ENCODE measurements around the gene LRRC4. TPM values are rescaled to one million over a fixed set of nuclear protein-coding genes. Genes with fewer than 3 reads are reported as not detected.

LRRC4 gene
- total RNA-seq, 2 experiments from 2014 or later = not detected

DNA sequence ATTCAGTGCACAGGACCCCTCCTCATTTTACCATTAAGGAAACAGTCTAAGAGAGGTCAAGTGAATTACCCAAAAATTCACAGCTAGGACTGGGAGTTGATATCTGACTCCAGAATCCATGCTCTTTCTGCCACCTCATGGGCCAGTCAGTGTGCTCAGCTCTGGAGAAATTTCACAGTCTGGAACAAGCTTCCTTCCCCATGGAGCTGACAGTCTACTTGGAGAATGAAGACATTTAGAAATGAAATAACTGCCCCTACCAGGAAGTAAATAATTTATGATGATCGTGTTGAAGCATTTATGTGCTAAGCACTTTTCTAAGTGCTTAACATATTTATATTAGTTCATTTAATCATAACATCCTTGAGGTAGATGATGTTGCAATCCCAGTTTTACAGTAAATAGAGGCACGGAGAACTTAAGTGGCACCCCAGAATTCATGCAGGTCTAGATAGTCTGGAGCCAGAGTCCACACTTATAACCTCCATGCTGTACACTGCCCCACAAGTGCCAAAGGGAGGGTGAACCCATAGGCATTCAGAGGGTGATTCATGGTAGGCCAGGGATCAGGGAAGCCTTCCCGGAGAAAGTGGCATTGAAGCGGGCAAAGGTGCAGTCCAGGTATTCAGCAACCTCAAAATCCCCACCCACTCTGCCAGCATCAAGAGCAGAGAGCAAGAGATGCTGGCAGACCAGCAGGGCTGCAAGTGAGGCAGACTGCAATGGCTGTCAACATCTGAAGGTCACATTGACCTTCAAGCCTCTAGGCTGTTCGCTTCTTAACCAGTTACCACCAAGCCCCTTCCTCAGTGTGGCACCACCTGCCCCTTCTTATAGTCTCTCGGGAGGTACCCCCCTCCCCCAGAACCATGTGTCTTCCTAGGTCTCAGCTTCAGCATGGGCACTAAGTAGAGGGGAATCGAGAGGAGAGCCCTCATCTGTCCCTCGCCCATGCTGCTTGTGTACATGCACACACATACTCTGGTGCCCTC lies 38.4 kb upstream of the LRRC4 start:
- no peak for DNase-seq
- H3K4me1 Mint-ChIP-seq = peaks cover 25% of the 10 kb centered on the region
- H3K27me3 Mint-ChIP-seq = no peaks in the 10 kb centered on the region
- no peaks in the 10 kb centered on the region for H3K9me3 Mint-ChIP-seq
- peaks cover 3% of the 10 kb centered on the region for H3K36me3 Mint-ChIP-seq (ENCODE audit: low read depth)
- POLR2A ChIA-PET = no interaction called here
- CTCF ChIA-PET = interaction anchor here (1.1 kb wide), 1 partner anchor 11 kb away, joined by 3 read pairs; no protein-coding TSS in a partner anchor
- H3K27ac Mint-ChIP-seq = no peak overlapping the region
- no peak overlapping the region for H3K4me3 Mint-ChIP-seq

DNA sequence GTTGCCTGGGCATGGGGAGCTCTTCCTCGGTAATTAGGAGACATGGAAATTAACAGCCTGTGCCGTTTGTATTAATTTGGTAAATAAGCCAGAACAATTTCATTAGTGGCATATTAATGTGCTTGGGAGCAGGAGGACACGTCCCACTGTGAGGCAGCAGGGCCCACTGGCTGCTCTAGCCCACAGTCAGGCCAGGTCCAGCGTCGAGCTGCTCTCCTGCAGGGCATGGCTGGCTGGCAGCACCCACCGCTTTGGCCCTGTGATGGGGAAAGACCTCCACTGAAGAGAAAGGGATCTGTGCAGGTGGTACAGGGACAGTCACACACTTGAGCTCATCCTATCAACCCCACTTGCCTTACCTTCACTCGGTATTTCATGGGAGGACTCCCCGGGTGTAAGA lies 37.5 kb upstream of the LRRC4 start:
- Mint-ChIP-seq H3K36me3 (ENCODE audit: low read depth) (peaks cover 3% of the 10 kb centered on the region), H3K4me1 (peaks cover 25% of the 10 kb centered on the region), H3K27me3 (no peaks in the 10 kb centered on the region), H3K9me3 (no peaks in the 10 kb centered on the region), H3K27ac (no peak overlapping the region), H3K4me3 (no peak overlapping the region)
- ChIA-PET POLR2A (no interaction called here), CTCF (no interaction called here)
- DNase-seq = no peak

DNA sequence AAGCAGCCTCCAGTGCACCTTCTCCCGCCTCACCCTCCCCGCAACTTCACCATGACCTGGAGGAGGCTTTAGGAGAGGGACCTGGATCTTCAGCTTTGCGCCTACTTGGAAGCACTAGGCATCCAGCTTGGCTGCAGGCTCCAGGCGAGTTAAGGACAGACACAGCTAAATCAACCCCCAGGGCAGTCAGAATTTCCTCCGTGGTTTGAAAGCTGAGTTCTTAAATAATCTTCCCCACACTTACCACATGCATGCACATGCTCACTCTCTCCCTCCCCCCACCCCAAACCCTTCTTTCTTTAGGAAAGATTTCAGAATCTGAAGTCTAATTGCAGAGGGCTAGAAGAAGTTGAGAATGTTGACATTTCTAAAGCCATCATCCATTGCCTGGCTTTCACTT lies 36.7 kb upstream of the LRRC4 start:
- H3K4me1 Mint-ChIP-seq = peaks cover 25% of the 10 kb centered on the region
- no peak overlapping the region for H3K27ac Mint-ChIP-seq
- no peaks in the 10 kb centered on the region for H3K9me3 Mint-ChIP-seq
- CTCF ChIA-PET = no interaction called here
- H3K27me3 Mint-ChIP-seq = no peaks in the 10 kb centered on the region
- no peak overlapping the region for H3K4me3 Mint-ChIP-seq
- no peak for DNase-seq
- peaks cover 3% of the 10 kb centered on the region for H3K36me3 Mint-ChIP-seq (ENCODE audit: low read depth)
- POLR2A ChIA-PET = no interaction called here

DNA sequence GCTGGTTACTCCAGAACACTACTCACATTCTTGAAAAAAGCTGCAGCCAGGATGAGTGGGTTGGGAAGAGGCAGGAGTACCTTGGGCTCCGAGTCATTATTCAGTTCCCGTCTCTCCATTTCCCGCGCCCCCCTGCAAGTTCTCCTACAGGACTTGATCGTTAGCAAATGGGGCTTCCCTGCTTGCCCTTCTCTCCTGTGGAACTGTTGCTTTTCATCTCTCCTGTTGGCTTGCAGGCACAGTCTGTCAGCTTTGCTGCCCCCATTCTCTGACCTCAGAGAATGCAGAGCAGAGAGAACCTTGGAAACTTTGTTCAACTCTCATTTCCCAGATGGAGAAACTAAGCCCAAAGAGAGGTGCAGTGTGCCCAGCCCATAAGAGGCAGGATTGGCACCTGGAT lies 35.6 kb upstream of the LRRC4 start:
- no peak for DNase-seq
- H3K36me3 Mint-ChIP-seq (ENCODE audit: low read depth) = peaks cover 3% of the 10 kb centered on the region
- no peaks in the 10 kb centered on the region for H3K9me3 Mint-ChIP-seq
- peaks cover 25% of the 10 kb centered on the region for H3K4me1 Mint-ChIP-seq
- no peak overlapping the region for H3K4me3 Mint-ChIP-seq
- no peak overlapping the region for H3K27ac Mint-ChIP-seq
- ChIA-PET CTCF (interaction anchor here (1.4 kb wide), 1 partner anchor 78 kb away, joined by 3 read pairs; no protein-coding TSS in a partner anchor), POLR2A (no interaction called here)
- H3K27me3 Mint-ChIP-seq = no peaks in the 10 kb centered on the region

DNA sequence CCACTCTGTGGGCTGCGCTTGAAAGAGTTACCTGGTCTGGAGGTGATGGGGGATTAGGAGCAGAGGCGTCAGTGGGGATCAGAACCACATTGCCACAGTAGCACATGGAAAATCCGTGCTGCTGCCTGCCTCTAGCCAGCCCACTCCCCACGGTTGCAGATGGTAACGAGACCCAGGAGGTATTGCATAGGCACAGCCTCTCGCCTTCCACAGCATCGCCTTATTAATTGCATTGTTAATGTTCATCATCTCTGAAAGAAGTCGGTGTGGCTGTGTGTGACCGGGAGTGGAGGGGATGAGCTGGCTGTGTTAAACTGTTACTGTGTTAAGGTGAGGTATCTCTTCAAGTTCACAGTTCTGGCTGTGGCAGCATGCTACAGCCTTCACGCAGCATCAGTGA lies 35.2 kb upstream of the LRRC4 start:
- Mint-ChIP-seq H3K4me3 (no peak overlapping the region), H3K36me3 (ENCODE audit: low read depth) (peaks cover 1% of the 10 kb centered on the region), H3K27me3 (no peaks in the 10 kb centered on the region), H3K4me1 (peaks cover 22% of the 10 kb centered on the region), H3K9me3 (no peaks in the 10 kb centered on the region), H3K27ac (peak overlapping the region; percentile 46)
- POLR2A ChIA-PET = no interaction called here
- no peak for DNase-seq
- CTCF ChIA-PET = interaction anchor here (1.4 kb wide), 1 partner anchor 78 kb away, joined by 3 read pairs; no protein-coding TSS in a partner anchor

DNA sequence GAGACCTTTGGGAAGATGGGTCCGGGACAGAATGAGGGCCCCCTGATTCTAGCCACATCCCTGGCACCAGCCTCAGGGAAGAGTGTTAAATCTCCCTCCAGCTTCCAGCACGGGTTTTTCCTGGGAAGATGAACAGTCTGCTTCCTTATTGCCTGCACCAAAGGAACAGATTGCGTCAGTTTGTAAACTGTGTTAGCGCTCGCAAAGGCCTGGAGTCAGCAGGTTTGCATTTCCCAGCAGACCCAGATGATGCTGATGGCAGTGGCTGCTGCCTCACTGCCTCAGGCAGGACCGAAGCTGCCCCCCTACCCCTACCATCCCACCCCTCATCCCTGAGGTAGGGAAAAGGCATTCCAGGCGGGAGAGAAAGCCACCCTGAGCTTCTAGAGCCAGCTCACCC lies 34.6 kb upstream of the LRRC4 start:
- Mint-ChIP-seq H3K9me3 (no peaks in the 10 kb centered on the region), H3K27ac (no peak overlapping the region), H3K27me3 (no peaks in the 10 kb centered on the region), H3K36me3 (ENCODE audit: low read depth) (no peaks in the 10 kb centered on the region), H3K4me3 (no peak overlapping the region), H3K4me1 (peaks cover 18% of the 10 kb centered on the region)
- ChIA-PET CTCF (no interaction called here), POLR2A (no interaction called here)
- DNase-seq = no peak

DNA sequence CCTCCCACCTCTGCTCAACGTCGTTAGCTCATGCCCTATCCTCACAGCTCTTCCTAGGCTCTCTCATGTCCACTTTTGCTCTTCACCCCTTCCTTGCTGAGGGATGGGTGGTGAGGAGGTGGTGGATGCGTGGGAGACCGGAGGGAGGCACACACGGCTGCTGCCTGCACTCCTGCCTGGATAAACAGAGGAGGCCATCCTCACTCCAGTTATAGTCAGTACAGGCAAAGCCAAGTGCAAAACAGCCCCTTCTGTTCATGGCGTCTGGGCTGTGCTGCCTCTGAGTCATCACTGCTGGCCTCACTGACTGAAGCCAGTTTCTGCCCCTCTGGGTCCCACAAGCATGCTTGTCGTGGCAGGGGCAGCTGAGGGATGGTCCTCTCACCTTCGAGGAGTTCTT lies 31.9 kb upstream of the LRRC4 start:
- ChIA-PET POLR2A (no interaction called here), CTCF (interaction anchor here (0.5 to 1.6 kb wide), 3 partner anchors 9 to 72 kb away, joined by 3 to 4 read pairs (median 4); no protein-coding TSS in a partner anchor)
- Mint-ChIP-seq H3K4me3 (no peak overlapping the region), H3K27me3 (no peaks in the 10 kb centered on the region), H3K9me3 (no peaks in the 10 kb centered on the region), H3K36me3 (ENCODE audit: low read depth) (peaks cover 2% of the 10 kb centered on the region), H3K4me1 (peaks cover 35% of the 10 kb centered on the region), H3K27ac (no peak overlapping the region)
- DNase-seq = no peak

DNA sequence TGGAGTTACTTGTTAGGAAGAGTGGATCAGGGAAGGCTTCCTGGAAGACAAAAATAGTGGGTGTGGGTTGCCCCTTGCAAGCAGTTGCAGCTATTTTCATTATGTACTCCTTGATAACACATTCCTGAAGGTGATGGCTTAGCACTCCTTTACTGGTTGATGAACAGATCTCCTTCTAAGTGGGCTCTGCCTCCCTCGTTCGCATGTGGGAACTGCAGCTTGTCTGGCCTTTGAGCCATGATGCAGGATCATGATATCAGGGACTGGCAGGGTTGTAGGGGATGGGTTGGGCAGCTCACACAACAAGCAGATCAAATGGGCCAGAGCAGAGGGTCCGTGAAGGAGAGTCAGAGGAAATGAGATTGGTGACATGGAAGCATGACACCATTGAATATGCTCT lies 28.8 kb upstream of the LRRC4 start:
- ChIA-PET CTCF (interaction anchor here (1.6 kb wide), 1 partner anchor 13 kb away, joined by 5 read pairs; no protein-coding TSS in a partner anchor), POLR2A (no interaction called here)
- Mint-ChIP-seq H3K27me3 (no peaks in the 10 kb centered on the region), H3K27ac (peak overlapping the region; percentile 84), H3K9me3 (no peaks in the 10 kb centered on the region), H3K4me3 (no peak overlapping the region), H3K4me1 (peaks cover 39% of the 10 kb centered on the region), H3K36me3 (ENCODE audit: low read depth) (peaks cover 5% of the 10 kb centered on the region)
- no peak for DNase-seq

DNA sequence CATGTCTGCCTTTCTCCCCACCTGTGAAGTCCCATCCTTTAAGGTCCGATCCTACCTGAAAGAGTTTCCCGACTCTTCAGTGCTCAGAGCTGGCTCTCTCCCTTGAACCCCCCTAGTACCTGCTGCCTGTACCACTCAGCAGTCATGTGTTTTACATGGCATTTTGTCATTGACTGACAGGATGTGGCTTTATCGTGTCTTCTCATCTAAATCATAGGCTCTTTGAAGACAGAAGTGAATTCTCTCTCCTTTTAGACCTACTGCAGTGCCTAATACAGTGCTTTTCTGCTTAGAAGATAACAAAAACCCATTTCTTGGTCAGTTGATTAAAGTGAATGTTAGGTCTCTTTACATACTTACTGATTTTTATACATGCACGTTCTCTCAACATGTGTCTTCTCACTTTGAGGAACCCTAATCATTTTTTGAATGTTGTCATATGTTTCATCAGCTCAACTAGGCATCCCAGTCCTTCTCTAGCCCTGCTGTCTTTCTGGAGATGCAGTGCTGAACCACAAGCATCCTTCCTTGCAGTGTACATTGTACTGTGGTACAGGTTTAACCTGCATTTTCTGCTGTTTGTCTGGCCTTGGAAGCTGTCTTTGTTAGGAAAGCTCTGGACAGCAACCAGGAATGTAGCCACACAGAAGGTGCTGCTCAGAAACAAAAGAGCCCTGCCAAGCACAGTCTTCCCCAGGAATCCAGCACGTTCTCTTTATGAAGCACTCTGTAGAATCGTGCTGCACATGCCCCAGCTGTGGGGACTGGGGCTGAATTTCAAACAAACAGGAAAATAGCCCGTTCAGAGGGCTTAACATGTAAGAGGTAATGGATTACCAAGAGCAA lies 28.1 kb upstream of the LRRC4 start:
- peak overlapping the region; percentile 9 for H3K4me3 Mint-ChIP-seq
- POLR2A ChIA-PET = no interaction called here

DNA sequence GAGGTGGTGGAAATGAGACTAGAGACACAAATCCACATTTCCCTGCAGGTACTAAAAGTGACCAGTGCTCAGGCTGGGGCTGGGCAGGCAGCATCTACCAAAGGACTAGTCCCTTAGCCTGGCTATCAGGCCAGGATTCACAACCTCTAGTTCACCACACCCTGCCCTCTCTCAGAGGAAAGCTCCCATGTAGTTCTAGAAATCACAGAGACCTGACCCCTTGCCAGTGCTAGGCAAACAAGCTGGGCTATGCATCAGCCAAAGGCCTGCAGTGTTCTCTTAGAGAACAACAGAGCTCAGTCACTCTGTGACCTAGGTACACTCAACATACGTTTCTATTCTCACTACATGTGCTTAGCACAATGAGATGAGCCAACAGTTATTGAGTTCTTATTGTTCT lies 26.7 kb upstream of the LRRC4 start:
- peaks cover 43% of the 10 kb centered on the region for H3K4me1 Mint-ChIP-seq
- no peaks in the 10 kb centered on the region for H3K27me3 Mint-ChIP-seq
- DNase-seq = no peak
- H3K9me3 Mint-ChIP-seq = no peaks in the 10 kb centered on the region
- H3K4me3 Mint-ChIP-seq = no peak overlapping the region
- no peak overlapping the region for H3K27ac Mint-ChIP-seq
- peaks cover 5% of the 10 kb centered on the region for H3K36me3 Mint-ChIP-seq (ENCODE audit: low read depth)
- CTCF ChIA-PET = interaction anchor here (0.6 to 1.4 kb wide), 2 partner anchors 13 to 34 kb away, joined by 3 to 4 read pairs; no protein-coding TSS in a partner anchor
- POLR2A ChIA-PET = interaction anchor here (0.5 kb wide), 1 partner anchor 19 kb away, joined by 3 read pairs; no protein-coding TSS in a partner anchor

More for the DNA sequence above, 28.1 kb upstream of the LRRC4 start:
- no peaks in the 10 kb centered on the region for H3K27me3 Mint-ChIP-seq
- H3K4me1 Mint-ChIP-seq = peaks cover 39% of the 10 kb centered on the region
- CTCF ChIA-PET = interaction anchor here (1.4 to 1.6 kb wide), 2 partner anchors 11 to 14 kb away, joined by 3 to 5 read pairs; no protein-coding TSS in a partner anchor
- peak; percentile 46 for DNase-seq
- peaks cover 5% of the 10 kb centered on the region for H3K36me3 Mint-ChIP-seq (ENCODE audit: low read depth)
- peak overlapping the region; percentile 84 for H3K27ac Mint-ChIP-seq
- no peaks in the 10 kb centered on the region for H3K9me3 Mint-ChIP-seq

DNA sequence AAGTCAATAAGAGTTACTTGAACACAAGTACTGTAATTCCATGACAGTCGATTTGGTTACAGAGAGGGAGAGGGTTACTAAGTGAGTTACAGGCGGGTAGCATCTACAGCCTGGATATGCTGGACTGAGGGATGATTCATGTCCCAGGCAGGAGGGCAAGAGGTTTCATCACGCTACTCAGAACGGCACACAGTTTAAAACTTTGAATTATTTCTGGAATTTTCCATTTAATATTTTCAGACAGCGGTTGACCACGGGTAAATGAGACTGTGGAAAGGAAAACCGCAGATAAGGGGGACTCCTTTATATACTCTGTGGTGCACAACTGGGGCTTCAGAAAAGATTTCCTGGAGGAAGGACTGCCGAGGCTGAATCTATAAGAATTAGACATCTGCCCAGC lies 25.7 kb upstream of the LRRC4 start:
- CTCF ChIA-PET = no interaction called here
- POLR2A ChIA-PET = no interaction called here
- no peaks in the 10 kb centered on the region for H3K27me3 Mint-ChIP-seq
- H3K4me3 Mint-ChIP-seq = no peak overlapping the region
- peaks cover 47% of the 10 kb centered on the region for H3K4me1 Mint-ChIP-seq
- no peak overlapping the region for H3K27ac Mint-ChIP-seq
- no peak for DNase-seq
- no peaks in the 10 kb centered on the region for H3K9me3 Mint-ChIP-seq
- peaks cover 5% of the 10 kb centered on the region for H3K36me3 Mint-ChIP-seq (ENCODE audit: low read depth)

DNA sequence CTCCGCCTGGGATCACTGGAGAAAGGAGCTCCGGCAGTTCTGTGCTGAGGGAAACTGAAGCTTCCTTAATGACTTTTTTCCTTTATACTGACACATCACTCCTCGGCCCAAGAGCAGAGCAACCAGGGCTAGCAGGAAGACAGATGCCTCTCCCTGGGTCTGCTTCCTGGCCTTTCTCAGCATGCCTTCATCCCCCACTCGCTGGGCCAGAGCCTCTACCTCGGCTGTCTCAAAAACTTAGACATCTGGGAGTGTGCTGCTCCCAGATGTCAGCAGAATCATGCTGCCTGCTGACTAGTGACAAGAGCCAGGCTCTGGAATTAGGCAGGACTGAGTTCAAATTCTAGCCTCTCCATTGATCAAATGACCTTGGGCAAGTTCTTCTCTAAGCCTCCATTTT lies 24.4 kb upstream of the LRRC4 start:
- ChIA-PET CTCF (no interaction called here), POLR2A (no interaction called here)
- no peak overlapping the region for H3K27ac Mint-ChIP-seq
- H3K4me1 Mint-ChIP-seq = peaks cover 48% of the 10 kb centered on the region
- no peaks in the 10 kb centered on the region for H3K9me3 Mint-ChIP-seq
- no peaks in the 10 kb centered on the region for H3K27me3 Mint-ChIP-seq
- DNase-seq = no peak
- H3K4me3 Mint-ChIP-seq = no peak overlapping the region
- peaks cover 5% of the 10 kb centered on the region for H3K36me3 Mint-ChIP-seq (ENCODE audit: low read depth)

DNA sequence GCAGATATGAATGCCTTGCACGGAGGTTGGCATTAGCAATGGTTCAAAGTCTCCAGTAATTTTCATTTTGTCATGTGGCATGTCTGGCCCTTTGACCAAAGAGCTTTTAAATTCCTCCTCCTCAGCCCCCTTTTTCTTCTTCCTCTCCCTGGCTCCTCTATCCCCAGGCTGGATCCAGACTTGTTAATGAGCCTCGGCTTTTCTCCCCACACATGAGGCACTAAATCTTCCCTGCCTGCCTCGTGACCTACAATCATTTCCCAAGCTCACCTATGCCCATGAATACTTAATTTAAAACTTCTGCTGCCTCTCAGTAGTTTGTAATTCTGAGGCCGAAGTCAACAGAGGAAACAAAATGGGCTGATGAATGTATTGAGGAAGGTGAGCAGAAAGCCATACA lies 23.3 kb upstream of the LRRC4 start:
- CTCF ChIA-PET = interaction anchor here (1.3 kb wide), 1 partner anchor 9 kb away, joined by 4 read pairs; no protein-coding TSS in a partner anchor
- no peak overlapping the region for H3K4me3 Mint-ChIP-seq

More for the DNA sequence above, 23.3 kb upstream of the LRRC4 start:
- DNase-seq = no peak
- Mint-ChIP-seq H3K27me3 (no peaks in the 10 kb centered on the region), H3K4me1 (peaks cover 36% of the 10 kb centered on the region), H3K36me3 (ENCODE audit: low read depth) (peaks cover 3% of the 10 kb centered on the region), H3K27ac (no peak overlapping the region), H3K9me3 (no peaks in the 10 kb centered on the region)
- POLR2A ChIA-PET = no interaction called here
